COR-L47 (cell line): ENCODE measurements around the gene CASK.

Source experiments
- DNase-seq: peaks from one replicate; lab custom pipeline; 2025; lab: John Stamatoyannopoulos, UW

Gene CASK

DNA sequence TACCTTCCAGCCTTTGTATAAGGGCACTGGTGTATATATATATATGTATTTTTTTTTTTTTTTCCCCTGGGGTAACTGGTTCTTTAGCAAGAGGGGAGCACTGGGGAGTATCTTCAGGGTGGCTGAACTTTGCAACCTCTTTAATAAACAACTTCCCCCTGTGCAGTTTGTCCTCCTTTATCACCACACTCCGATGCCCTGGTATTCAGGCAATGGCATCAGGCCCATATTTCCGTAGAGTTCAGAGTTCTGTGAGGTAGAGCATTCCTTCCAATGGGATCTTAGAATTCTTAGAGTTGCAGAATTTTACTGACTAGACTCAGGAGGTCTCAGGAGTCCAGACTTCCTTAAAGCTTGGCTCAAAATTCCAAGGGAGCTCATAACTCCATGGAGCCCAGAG, 451.6 kb downstream of the CASK start:
- no peak for DNase-seq

DNA sequence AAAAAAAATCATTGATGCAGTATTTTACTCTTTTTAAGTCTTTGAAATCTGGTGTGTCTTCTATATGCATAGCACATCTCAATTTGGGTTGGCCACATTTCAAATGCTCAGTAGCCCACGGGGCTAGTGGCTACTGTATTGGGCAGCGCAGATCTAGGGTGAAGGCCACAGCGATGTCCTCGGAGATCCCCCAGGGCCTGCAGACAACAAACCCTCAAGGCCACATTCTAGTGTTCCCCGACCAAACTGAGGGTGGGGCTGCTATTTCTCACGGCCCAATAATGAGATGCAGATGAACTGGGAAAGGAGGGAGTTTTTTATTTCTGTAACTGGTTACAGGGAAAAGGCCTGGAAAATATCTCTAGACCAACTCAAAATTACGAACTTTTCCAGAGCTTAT, 452.6 kb downstream of the CASK start:
- no peak for DNase-seq

DNA sequence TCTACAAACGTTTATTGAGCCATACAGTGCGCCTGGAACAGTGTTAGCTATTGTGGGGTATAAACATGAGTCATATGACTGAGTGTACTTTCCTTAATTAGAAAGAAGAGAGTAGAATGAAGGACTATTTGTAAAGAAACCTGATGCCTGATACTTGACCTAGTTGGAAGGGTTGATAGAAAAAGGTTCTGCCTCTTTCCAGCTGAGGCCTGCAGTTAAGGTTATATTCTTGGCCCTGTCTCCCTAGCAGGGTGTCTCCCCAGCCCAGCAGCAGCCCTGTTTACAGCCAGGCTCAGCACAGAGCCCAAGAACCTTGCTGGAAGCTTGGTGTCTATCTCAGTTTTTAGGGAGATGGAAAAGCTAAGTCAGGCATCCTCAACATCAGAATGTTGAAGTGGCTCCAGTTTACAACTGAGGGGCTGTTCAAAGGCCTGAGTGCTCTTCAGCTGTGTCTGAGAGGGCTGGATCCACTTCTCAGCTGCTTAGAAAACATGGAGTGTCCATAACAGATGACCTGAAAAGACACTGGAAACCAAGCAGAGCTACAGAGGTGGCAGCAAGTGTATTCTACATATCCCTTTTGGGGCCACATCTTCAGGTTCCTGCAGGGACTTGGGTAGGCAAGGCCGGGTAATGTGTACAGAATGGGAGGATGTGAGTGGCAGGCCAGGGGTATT, 454.6 kb downstream of the CASK start:
- no peak for DNase-seq
